Stimulated activated CD8-positive, alpha-beta memory T cell treated with anti-CD3 and anti-CD28 coated beads, Interleukin-4, amount 100 ng/mL, for 1 hour (primary cell): ENCODE results near the gene SH3RF3.

Experiments used
- DNase-seq, 2 donors: peaks; one replicate each; pipeline ENCODE4 v3.0.0-alpha.2; 2020; ENCODE audit warnings: low read depth in 2 of 2, low spot score in 1 of 2

SH3RF3 gene

GRCh38 chr2:109138449-109138848, 9.4 kb downstream of the SH3RF3 start:
- no peak for DNase-seq

- DNase-seq, result no peak
Measured at GRCh38 chr2:109139002-109139401, 10.0 kb downstream of the SH3RF3 start.

GRCh38 chr2:109139865-109140396, 10.9 kb downstream of the SH3RF3 start:
- DNase-seq, result no peak

GRCh38 chr2:109141006-109141600, 12.1 kb downstream of the SH3RF3 start:
- DNase-seq, result no peak

GRCh38 chr2:109141727-109142283, 12.8 kb downstream of the SH3RF3 start:
- no peak for DNase-seq

- no peak for DNase-seq
Measured at GRCh38 chr2:109142416-109143210, 13.6 kb downstream of the SH3RF3 start.

- DNase-seq, result no peak
Measured at GRCh38 chr2:109143214-109144187, 14.5 kb downstream of the SH3RF3 start.

- no peak for DNase-seq
Measured at GRCh38 chr2:109144271-109144670, 15.3 kb downstream of the SH3RF3 start.

- no peak for DNase-seq
Measured at GRCh38 chr2:109144721-109145120, 15.7 kb downstream of the SH3RF3 start.

- no peak for DNase-seq
Measured at GRCh38 chr2:109145286-109145685, 16.3 kb downstream of the SH3RF3 start.

GRCh38 chr2:109147405-109147804, 18.4 kb downstream of the SH3RF3 start:
- no peak for DNase-seq

GRCh38 chr2:109148117-109148746, 19.2 kb downstream of the SH3RF3 start:
- no peak for DNase-seq

- DNase-seq, result no peak
Measured at GRCh38 chr2:109148991-109149645, 20.1 kb downstream of the SH3RF3 start.

GRCh38 chr2:109150559-109150958, 21.6 kb downstream of the SH3RF3 start:
- no peak for DNase-seq

- no peak for DNase-seq
Measured at GRCh38 chr2:109151519-109151918, 22.5 kb downstream of the SH3RF3 start.

GRCh38 chr2:109153005-109153784, 24.2 kb downstream of the SH3RF3 start:
- DNase-seq, result no peak

GRCh38 chr2:109153807-109154206, 24.8 kb downstream of the SH3RF3 start:
- DNase-seq, result no peak

- DNase-seq, result no peak
Measured at GRCh38 chr2:109154226-109154625, 25.2 kb downstream of the SH3RF3 start.
